RWPE2 (cell line): ENCODE data around the gene NKX1-2.

Source experiments
- ATAC-seq: fragments of 200-7000 bp; cut with Tn5 transposase; 3 replicates; pipeline ENCODE4 v1.9.1; 2021; ENCODE audit warnings: low read depth
- DNase-seq: peaks from one replicate; pipeline ENCODE4 v3.0.0-alpha.2; 2020; ENCODE audit warnings: low spot score
- H3K27ac ChIP-seq: fragments of 450-650 bp; 2 replicates; pipeline ENCODE4 v1.5.1; 2017; ENCODE audit warnings: mild to moderate bottlenecking; ENCODE audit not compliant: poor library complexity, severe bottlenecking
- H3K27me3 ChIP-seq: fragments of 250-450 bp; sonication (Bioruptor Pico); 2 replicates; pipeline ENCODE4 v1.5.1; 2021; ENCODE audit warnings: mild to moderate bottlenecking, moderate library complexity; ENCODE audit not compliant: insufficient read depth, poor library complexity, severe bottlenecking
- H3K36me3 ChIP-seq: fragments of 250-450 bp; sonication (Bioruptor Pico); 2 replicates; pipeline ENCODE4 v1.5.1; 2020; ENCODE audit warnings: low read depth, mild to moderate bottlenecking, moderate library complexity
- H3K4me1 ChIP-seq: fragments of 250-450 bp; sonication (Bioruptor Pico); 2 replicates; pipeline ENCODE4 v1.5.1; 2021; ENCODE audit warnings: mild to moderate bottlenecking, moderate library complexity; ENCODE audit not compliant: insufficient read depth, poor library complexity, severe bottlenecking
- H3K4me3 ChIP-seq: fragments of 250-450 bp; sonication (Bioruptor Pico); 2 replicates; pipeline ENCODE4 v1.5.1; 2021; ENCODE audit warnings: mild to moderate bottlenecking, moderate library complexity; ENCODE audit not compliant: severe bottlenecking
- H3K9me3 ChIP-seq: fragments of 250-450 bp; sonication (Bioruptor Pico); 2 replicates; pipeline ENCODE4 v1.5.1; 2021; ENCODE audit warnings: mild to moderate bottlenecking, moderate library complexity; ENCODE audit not compliant: severe bottlenecking
- TF ChIP-seq, protein P1 (sequence below): fragments of 450-650 bp; IDR thresholded peaks from one replicate; pipeline ENCODE4 v1.5.1; 2017; ENCODE audit warnings: mild to moderate bottlenecking, moderate library complexity; ENCODE audit not compliant: poor library complexity, severe bottlenecking

Gene NKX1-2

DNA sequence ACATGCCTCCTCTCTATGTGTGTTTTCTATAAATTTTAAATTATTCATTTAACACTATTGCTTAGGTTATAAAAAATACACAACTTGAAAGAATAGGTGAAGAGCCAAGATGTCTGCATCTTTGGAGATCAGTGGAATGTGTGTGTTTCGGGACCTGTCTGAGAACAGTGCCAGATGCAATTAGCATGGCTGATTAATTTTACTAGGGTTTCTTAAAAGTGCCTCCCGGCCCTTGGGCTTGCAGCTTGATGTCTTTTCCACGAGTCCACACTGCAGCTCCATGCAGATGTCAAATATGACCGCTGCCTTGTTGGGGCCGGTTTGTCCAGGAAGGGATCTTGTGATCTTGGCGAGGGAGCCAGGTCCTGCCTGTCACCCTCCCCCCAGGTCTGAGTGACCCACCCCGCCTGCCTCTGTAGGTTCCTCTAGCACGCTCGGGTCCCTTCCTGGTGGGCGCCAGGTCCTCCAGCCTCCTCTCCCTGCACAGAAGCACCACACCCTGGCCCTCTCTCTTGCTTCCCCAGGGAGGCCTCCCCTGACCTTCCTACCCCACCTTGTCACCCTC is 32.5 kb upstream of the NKX1-2 start:
- Histone ChIP-seq H3K36me3 (no peaks in the 10 kb centered on the region), H3K9me3 (no peaks in the 10 kb centered on the region), H3K27ac (no peak overlapping the region), H3K4me1 (peaks cover 9% of the 10 kb centered on the region), H3K4me3 (no peak overlapping the region), H3K27me3 (no peaks in the 10 kb centered on the region)
- no peak for DNase-seq
- TF ChIP-seq, protein P1, sequence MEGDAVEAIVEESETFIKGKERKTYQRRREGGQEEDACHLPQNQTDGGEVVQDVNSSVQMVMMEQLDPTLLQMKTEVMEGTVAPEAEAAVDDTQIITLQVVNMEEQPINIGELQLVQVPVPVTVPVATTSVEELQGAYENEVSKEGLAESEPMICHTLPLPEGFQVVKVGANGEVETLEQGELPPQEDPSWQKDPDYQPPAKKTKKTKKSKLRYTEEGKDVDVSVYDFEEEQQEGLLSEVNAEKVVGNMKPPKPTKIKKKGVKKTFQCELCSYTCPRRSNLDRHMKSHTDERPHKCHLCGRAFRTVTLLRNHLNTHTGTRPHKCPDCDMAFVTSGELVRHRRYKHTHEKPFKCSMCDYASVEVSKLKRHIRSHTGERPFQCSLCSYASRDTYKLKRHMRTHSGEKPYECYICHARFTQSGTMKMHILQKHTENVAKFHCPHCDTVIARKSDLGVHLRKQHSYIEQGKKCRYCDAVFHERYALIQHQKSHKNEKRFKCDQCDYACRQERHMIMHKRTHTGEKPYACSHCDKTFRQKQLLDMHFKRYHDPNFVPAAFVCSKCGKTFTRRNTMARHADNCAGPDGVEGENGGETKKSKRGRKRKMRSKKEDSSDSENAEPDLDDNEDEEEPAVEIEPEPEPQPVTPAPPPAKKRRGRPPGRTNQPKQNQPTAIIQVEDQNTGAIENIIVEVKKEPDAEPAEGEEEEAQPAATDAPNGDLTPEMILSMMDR = no peak
- ATAC-seq = no peak

DNA sequence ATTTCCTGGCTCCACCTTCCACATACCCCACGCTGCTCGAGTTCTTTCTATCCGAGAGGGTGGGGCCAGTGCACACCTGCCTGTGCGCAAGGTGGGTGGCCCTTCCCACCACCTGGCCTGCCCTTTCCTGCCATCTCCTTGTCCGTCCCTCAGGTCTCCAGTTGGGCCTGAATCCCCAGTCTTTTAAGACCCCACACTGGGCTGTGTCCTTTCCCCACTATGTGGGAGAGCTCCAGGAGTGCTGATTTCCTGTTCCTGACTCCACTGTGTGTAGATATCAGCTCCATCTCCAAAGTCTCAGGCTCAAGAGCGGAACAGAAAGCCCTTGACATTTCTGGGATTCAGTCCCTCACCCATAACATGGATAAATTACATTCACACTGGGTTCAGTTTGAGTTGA is 31.9 kb upstream of the NKX1-2 start:
- H3K27ac ChIP-seq = no peak overlapping the region
- DNase-seq = no peak
- H3K36me3 ChIP-seq = no peaks in the 10 kb centered on the region
- TF ChIP-seq, protein P1 = no peak
- H3K9me3 ChIP-seq = no peaks in the 10 kb centered on the region
- H3K4me1 ChIP-seq = peaks cover 9% of the 10 kb centered on the region
- H3K4me3 ChIP-seq = no peak overlapping the region
- no peak for ATAC-seq
- H3K27me3 ChIP-seq = no peaks in the 10 kb centered on the region

DNA sequence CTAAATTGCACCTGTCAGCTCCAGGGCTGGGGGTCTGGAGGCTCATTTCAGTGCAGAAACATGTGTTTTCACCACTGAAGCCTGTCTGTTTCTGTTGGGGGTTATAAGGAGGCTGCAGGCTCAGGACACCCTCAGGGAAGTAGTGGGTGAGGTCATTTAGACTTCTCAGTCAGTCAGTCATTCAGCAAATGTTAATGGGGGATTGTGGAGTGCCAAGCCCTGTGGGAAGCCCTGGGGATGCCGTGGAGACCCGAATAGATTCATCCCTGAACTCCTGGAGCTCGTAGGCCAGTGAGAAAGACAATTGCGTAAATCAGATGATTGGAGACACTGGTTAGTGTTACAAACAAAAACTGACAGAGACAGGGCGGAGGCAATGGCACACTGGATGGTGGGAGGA is 31.0 kb upstream of the NKX1-2 start:
- Histone ChIP-seq H3K9me3 (no peaks in the 10 kb centered on the region), H3K36me3 (no peaks in the 10 kb centered on the region), H3K4me1 (peaks cover 9% of the 10 kb centered on the region), H3K27ac (no peak overlapping the region), H3K4me3 (no peak overlapping the region), H3K27me3 (no peaks in the 10 kb centered on the region)
- DNase-seq (no peak), ATAC-seq (no peak)
- TF ChIP-seq, protein P1 = no peak

DNA sequence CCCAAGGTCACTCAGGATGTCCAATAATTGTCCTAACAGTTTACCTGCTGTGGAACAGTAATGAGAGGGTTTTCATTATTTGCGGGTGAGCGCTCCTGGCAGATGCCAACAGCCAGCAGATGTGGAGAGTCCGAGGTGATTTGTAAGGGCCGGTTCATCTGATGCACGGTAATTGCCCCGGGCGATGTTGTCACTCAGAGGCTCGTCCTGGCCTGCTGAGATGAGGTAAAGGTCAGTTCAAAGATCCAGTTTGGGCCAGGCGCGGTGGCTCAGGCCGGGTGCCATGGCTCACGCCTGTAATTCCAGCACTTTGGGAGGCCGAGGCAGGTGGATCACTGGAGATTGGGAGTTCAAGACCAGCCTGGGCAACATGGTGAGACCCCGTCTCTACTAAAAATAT is 28.7 kb upstream of the NKX1-2 start:
- peaks cover 9% of the 10 kb centered on the region for H3K4me1 ChIP-seq
- peak; percentile 53; the same call in 2 of the 3 replicates for ATAC-seq
- DNase-seq = no peak
- TF ChIP-seq, protein P1 = no peak
- H3K4me3 ChIP-seq = no peak overlapping the region
- no peaks in the 10 kb centered on the region for H3K27me3 ChIP-seq
- no peaks in the 10 kb centered on the region for H3K36me3 ChIP-seq
- H3K9me3 ChIP-seq = no peaks in the 10 kb centered on the region
- no peak overlapping the region for H3K27ac ChIP-seq

DNA sequence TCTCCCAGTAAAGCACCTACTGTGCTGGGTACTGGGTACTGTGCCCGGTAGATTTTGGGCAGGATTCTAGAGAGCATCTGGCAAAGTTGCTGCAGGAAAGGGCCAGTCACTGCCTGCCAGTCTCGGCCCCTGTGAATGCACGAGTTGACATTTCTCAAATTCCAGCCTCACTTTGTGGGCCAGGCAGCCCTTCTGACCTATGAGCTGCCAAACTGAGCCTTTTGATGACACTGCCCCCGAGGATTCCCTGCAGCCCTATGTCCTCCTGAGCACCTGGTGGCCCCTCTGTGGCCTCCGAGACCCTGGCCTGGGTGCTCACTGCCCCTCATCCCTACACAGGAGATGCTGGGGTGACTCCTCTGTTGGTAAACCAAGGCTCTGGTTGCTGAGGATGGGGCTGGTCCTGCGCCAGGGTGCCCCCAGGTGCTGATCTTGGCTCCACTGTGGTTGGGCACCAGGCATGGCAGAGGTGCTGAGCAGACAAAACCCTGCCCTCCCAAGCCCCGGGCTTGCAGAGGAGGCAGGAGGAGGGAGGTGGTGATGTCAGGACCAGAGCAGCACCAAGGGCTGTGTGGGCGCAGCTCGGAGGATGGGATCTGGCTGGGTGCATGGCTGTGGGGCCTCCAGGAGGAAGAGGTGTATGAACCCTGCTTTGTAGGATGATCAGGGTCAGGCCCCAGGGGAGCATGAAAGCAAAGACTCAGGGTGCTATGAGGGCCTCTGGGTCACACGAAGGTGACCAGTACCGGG is 28.0 kb upstream of the NKX1-2 start:
- Histone ChIP-seq H3K4me1 (peaks cover 9% of the 10 kb centered on the region), H3K27me3 (no peaks in the 10 kb centered on the region), H3K27ac (no peak overlapping the region), H3K9me3 (no peaks in the 10 kb centered on the region), H3K36me3 (no peaks in the 10 kb centered on the region), H3K4me3 (no peak overlapping the region)
- TF ChIP-seq, protein P1 = no peak
- DNase-seq (no peak), ATAC-seq (peak; percentile 50; the same call in 2 of the 3 replicates)
